ACHN (cell line): ENCODE results near the gene MCF2L.
"Not testable (repeated sequence)": the region's sequence is repeated elsewhere in the genome, so short reads cannot be mapped to it uniquely, and the experiment has no call there.

Experiments used
- DNase-seq: peaks from one replicate; pipeline ENCODE4 v3.0.0-alpha.2; 2015
- in situ Hi-C: cut with HindIII; loops from 2 replicates; pipeline ENCODE4 v1.10.0; 2017; ENCODE audit warnings: low sequenced_read_pairs, low pct_ligation_motif_present, low pct_unique_long_range_greater_than_20kb

The MCF2L gene

GRCh38 chr13:112968910-112969691 is at the start of gene MCF2L:
Gene MCF2L (plus strand): TSS chr13:112969214. CDS start chr13:112969380, 166 bp downstream.
- DNase-seq = peak; percentile 24
- in situ Hi-C loops = no loop called here

- DNase-seq = no peak
- in situ Hi-C loops = no loop called here
Observed at GRCh38 chr13:112923962-112924361, 45.1 kb upstream of the MCF2L start.

- in situ Hi-C loops = no loop called here
- no peak for DNase-seq
Observed at GRCh38 chr13:112924365-112924764, 44.6 kb upstream of the MCF2L start.

- in situ Hi-C loops = no loop called here
- no peak for DNase-seq
Observed at GRCh38 chr13:112926003-112926402, 43.0 kb upstream of the MCF2L start.

- no peak for DNase-seq
- in situ Hi-C loops = no loop called here
Observed at GRCh38 chr13:112926993-112927392, 42.0 kb upstream of the MCF2L start.

- no peak for DNase-seq
- in situ Hi-C loops = no loop called here
Observed at GRCh38 chr13:112928020-112928971, 40.7 kb upstream of the MCF2L start.

- no peak for DNase-seq
- in situ Hi-C loops = no loop called here
Observed at GRCh38 chr13:112928972-112929782, 39.8 kb upstream of the MCF2L start.

GRCh38 chr13:112929783-112930055 is 39.3 kb upstream of the MCF2L start:
- DNase-seq = no peak
- in situ Hi-C loops = no loop called here

GRCh38 chr13:112930192-112930591 is 38.8 kb upstream of the MCF2L start:
- in situ Hi-C loops = no loop called here
- no peak for DNase-seq

- in situ Hi-C loops = no loop called here
Observed at GRCh38 chr13:112931028-112931934, 37.7 kb upstream of the MCF2L start.

GRCh38 chr13:112932971-112933370 is 36.0 kb upstream of the MCF2L start:
- in situ Hi-C loops = no loop called here
- DNase-seq = no peak

More at GRCh38 chr13:112931028-112931934, 37.7 kb upstream of the MCF2L start:
- DNase-seq = peak; percentile 79

GRCh38 chr13:112933649-112934048 is 35.4 kb upstream of the MCF2L start:
- in situ Hi-C loops = no loop called here
- no peak for DNase-seq

- no peak for DNase-seq
- in situ Hi-C loops = no loop called here
Observed at GRCh38 chr13:112934078-112934477, 34.9 kb upstream of the MCF2L start.

GRCh38 chr13:112938680-112939079 is 30.3 kb upstream of the MCF2L start:
- in situ Hi-C loops = no loop called here
- DNase-seq = no peak

GRCh38 chr13:112940236-112940635 is 28.8 kb upstream of the MCF2L start:
- in situ Hi-C loops = no loop called here

GRCh38 chr13:112941349-112941748 is 27.7 kb upstream of the MCF2L start:
- in situ Hi-C loops = no loop called here
- DNase-seq = no peak

More at GRCh38 chr13:112940236-112940635, 28.8 kb upstream of the MCF2L start:
- no peak for DNase-seq

- DNase-seq, in situ Hi-C loops: not testable (repeated sequence)
Observed at GRCh38 chr13:112941765-112942164, 27.2 kb upstream of the MCF2L start.
